GM10266 (cell line): Measurements from ENCODE around the gene SND1.

ENCODE experiments used
- DNase-seq: peaks from one replicate; pipeline ENCODE4 v3.0.0; 2012; ENCODE audit errors: extremely low spot score
- CTCF ChIP-seq: IDR thresholded peaks from 2 replicates; pipeline ENCODE4 v1.5.1; 2012; ENCODE audit warnings: mild to moderate bottlenecking, low read depth; ENCODE audit not compliant: control insufficient read depth, insufficient read depth; ENCODE audit errors: missing control alignments

SND1 gene

GRCh38 chr7:127764681-127765080 is 112.7 kb downstream of the SND1 start:
- no peak for TF ChIP-seq CTCF
- DNase-seq, result no peak

- no peak for TF ChIP-seq CTCF
- no peak for DNase-seq
These were observed 113.2 kb downstream of the SND1 start for GRCh38 chr7:127765150-127765549.

GRCh38 chr7:127766831-127767459 is 115.0 kb downstream of the SND1 start:
- no peak for TF ChIP-seq CTCF
- DNase-seq, result no peak

GRCh38 chr7:127768241-127768640 is 116.2 kb downstream of the SND1 start:
- no peak for DNase-seq
- no peak for TF ChIP-seq CTCF

GRCh38 chr7:127769137-127769536 is 117.1 kb downstream of the SND1 start:
- DNase-seq, result no peak
- TF ChIP-seq CTCF, result no peak

- TF ChIP-seq CTCF, result no peak
These were observed 117.9 kb downstream of the SND1 start for GRCh38 chr7:127769696-127770400.

GRCh38 chr7:127770885-127771284 is 118.9 kb downstream of the SND1 start:
- DNase-seq, result no peak
- TF ChIP-seq CTCF, result no peak

More at GRCh38 chr7:127769696-127770400, 117.9 kb downstream of the SND1 start:
- DNase-seq, result no peak
